Mesenchymal stem cell (in vitro differentiated cells and primary cell): ENCODE data around the gene WWOX.

Experiments used
- DNase-seq: peaks from one replicate; pipeline ENCODE4 v3.0.0-alpha.2; 2013
- H2AFZ ChIP-seq: one replicate; pipeline ENCODE4 v1.6.1; 2013; ENCODE audit warnings: low read depth, mild to moderate bottlenecking, control low read depth, inconsistent platforms, low read length, moderate library complexity
- H2AK5ac ChIP-seq: 2 replicates; pipeline ENCODE4 v1.6.1; 2013; ENCODE audit warnings: low read length, moderate library complexity, mild to moderate bottlenecking, inconsistent platforms; ENCODE audit not compliant: severe bottlenecking
- H2BK120ac ChIP-seq: one replicate; pipeline ENCODE4 v1.6.1; 2013; ENCODE audit warnings: low read depth, mild to moderate bottlenecking, inconsistent platforms, low read length, moderate library complexity
- H2BK12ac ChIP-seq, 2 experiments: one replicate each; pipeline ENCODE4 v1.6.1; 2013; ENCODE audit warnings: inconsistent platforms in 2 of 2, low read length in 2 of 2, mild to moderate bottlenecking in 2 of 2, moderate library complexity in 2 of 2, control low read depth in 1 of 2
- H2BK15ac ChIP-seq: one replicate; pipeline ENCODE4 v1.6.1; 2013; ENCODE audit warnings: mild to moderate bottlenecking, low read depth, inconsistent platforms; ENCODE audit not compliant: poor library complexity, severe bottlenecking
- H2BK5ac ChIP-seq: 2 replicates; pipeline ENCODE4 v1.6.1; 2013; ENCODE audit warnings: low read depth, mild to moderate bottlenecking, low read length, control low read depth, inconsistent platforms; ENCODE audit not compliant: poor library complexity, severe bottlenecking
- H3K14ac ChIP-seq, 2 experiments: one replicate each; pipeline ENCODE4 v1.6.1; 2013; ENCODE audit warnings: inconsistent platforms in 2 of 2, low read length in 2 of 2, control low read depth in 1 of 2, mild to moderate bottlenecking in 1 of 2, moderate library complexity in 1 of 2
- H3K18ac ChIP-seq, 2 experiments: one replicate each; pipeline ENCODE4 v1.6.1; 2013; ENCODE audit warnings: inconsistent platforms in 2 of 2, low read length in 2 of 2, control low read depth in 1 of 2, low read depth in 1 of 2, mild to moderate bottlenecking in 1 of 2
- H3K23ac ChIP-seq, 2 experiments: one replicate each; pipeline ENCODE4 v1.6.1; 2013; ENCODE audit warnings: inconsistent platforms in 2 of 2, low read length in 2 of 2, mild to moderate bottlenecking in 2 of 2, moderate library complexity in 2 of 2, control low read depth in 1 of 2
- H3K27ac ChIP-seq: 2 replicates; pipeline ENCODE4 v1.5.1; 2013; ENCODE audit warnings: mild to moderate bottlenecking, moderate library complexity, low read length, control low read depth, inconsistent platforms; ENCODE audit not compliant: poor library complexity, severe bottlenecking
- H3K27me3 ChIP-seq, 2 experiments: 2 replicates each; pipeline versions ENCODE4 v1.6.1 to v1.7.0; 2013; ENCODE audit warnings: low read length in 2 of 2, mild to moderate bottlenecking in 2 of 2, moderate library complexity in 2 of 2, control low read depth in 1 of 2, inconsistent platforms in 1 of 2; ENCODE audit not compliant: control insufficient read depth in 1 of 2, insufficient read depth in 1 of 2
- H3K36me3 ChIP-seq, 2 experiments: 2 replicates each; pipeline versions ENCODE4 v1.6.1 to v1.7.0; 2013; ENCODE audit warnings: low read length in 2 of 2, control low read depth in 1 of 2, inconsistent platforms in 1 of 2, low read depth in 1 of 2, mild to moderate bottlenecking in 1 of 2; ENCODE audit not compliant: insufficient read depth in 2 of 2, control insufficient read depth in 1 of 2
- H3K4ac ChIP-seq, 2 experiments: one replicate each; pipeline ENCODE4 v1.6.1; 2013; ENCODE audit warnings: inconsistent platforms in 2 of 2, low read length in 2 of 2, mild to moderate bottlenecking in 2 of 2, moderate library complexity in 2 of 2, control low read depth in 1 of 2, low read depth in 1 of 2
- H3K4me1 ChIP-seq: 2 replicates; pipeline ENCODE4 v1.6.1; 2013; ENCODE audit warnings: low read depth, low read length, control low read depth; ENCODE audit not compliant: control insufficient read depth, insufficient read depth
- H3K4me2 ChIP-seq: 2 replicates; pipeline ENCODE4 v1.6.1; 2013; ENCODE audit warnings: low read length, mild to moderate bottlenecking, inconsistent platforms; ENCODE audit not compliant: poor library complexity, severe bottlenecking
- H3K4me3 ChIP-seq, 2 experiments: 2 replicates each; pipeline versions ENCODE4 v1.5.1 to v1.7.0; 2013; ENCODE audit warnings: low read length in 2 of 2, mild to moderate bottlenecking in 2 of 2, control low read depth in 1 of 2, low read depth in 1 of 2; ENCODE audit not compliant: insufficient read depth in 1 of 2
- H3K79me1 ChIP-seq: replicated peaks from 2 replicates; pipeline ENCODE4 v1.6.1; 2013; ENCODE audit warnings: mild to moderate bottlenecking, control low read depth, low read length, inconsistent platforms; ENCODE audit not compliant: poor library complexity, severe bottlenecking
- H3K9ac ChIP-seq: 2 replicates; pipeline ENCODE4 v1.7.0; 2013; ENCODE audit warnings: mild to moderate bottlenecking, low read length, moderate library complexity
- H3K9me3 ChIP-seq: 2 replicates; pipeline ENCODE4 v1.7.0; 2013; ENCODE audit warnings: mild to moderate bottlenecking, low read length; ENCODE audit not compliant: control insufficient read depth
- H4K8ac ChIP-seq: one replicate; pipeline ENCODE4 v1.6.1; 2013; ENCODE audit warnings: inconsistent platforms, mild to moderate bottlenecking, low read length, moderate library complexity
- H4K91ac ChIP-seq: one replicate; pipeline ENCODE4 v1.6.1; 2013; ENCODE audit warnings: mild to moderate bottlenecking, low read length, inconsistent platforms
- WGBS: methylation state at CpG from one replicate; pipeline ENCODE4 v1.1.7; 2013; ENCODE audit warnings: mixed read lengths; 5-methylcytosine and 5-hydroxymethylcytosine counted together

Gene WWOX

DNA sequence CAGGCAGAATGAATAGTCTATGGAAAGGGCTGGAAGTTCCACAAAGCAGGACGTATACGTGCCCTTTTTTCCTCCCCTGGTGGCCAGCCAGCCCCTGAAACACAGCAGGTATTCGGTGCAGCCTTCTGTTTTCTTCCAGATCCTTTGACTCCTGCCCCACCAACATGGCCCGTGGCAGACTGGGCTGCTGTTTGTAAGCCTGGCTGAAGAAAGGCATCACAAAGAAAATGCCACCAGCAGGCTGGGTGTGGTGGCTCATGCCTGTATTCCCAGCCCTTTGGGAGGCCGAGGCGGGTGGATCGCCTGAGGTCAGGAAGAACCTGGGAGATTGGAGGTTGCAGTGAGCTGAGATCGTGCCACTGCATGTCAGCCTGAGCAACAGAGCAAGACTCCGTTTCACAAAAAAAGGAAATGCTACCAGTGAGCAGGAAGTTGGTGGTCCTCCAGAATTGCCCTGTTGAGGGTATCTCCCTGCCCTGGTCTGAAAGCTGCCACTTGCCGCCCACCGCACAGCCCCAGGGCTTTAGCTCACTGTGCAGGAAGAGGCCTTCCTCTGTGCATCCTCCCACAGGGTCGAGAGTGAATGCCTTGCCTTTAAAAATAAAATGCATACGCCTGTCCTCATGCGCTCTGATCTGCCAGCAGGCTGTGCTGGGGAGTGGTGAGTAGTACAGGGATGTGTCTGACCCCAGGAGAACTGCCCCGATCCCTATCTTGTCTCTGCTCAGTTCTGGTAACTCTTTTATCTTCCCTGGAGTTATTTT is 913.4 kb downstream of the WWOX start:
- H3K36me3 ChIP-seq, result no peaks in the 10 kb centered on the region
- no peak overlapping the region for H2BK120ac ChIP-seq
- H4K91ac ChIP-seq, result no peak overlapping the region
- peak overlapping the region in 1 of 2 experiments; percentile 35 for H3K4me3 ChIP-seq
- H2BK12ac ChIP-seq, result no peak overlapping the region
- H3K14ac ChIP-seq, result no peak overlapping the region
- WGBS, result 92% methylated on average over 15 of the region's 15 CpGs
- no peaks in the 10 kb centered on the region for H3K79me1 ChIP-seq
- no peak overlapping the region for H3K27ac ChIP-seq
- no peak overlapping the region for H2AK5ac ChIP-seq
- no peak overlapping the region for H3K18ac ChIP-seq
- no peak overlapping the region for H3K23ac ChIP-seq
- H3K9me3 ChIP-seq, result no peaks in the 10 kb centered on the region
- no peaks in the 10 kb centered on the region for H3K4me1 ChIP-seq
- no peak overlapping the region for H2BK15ac ChIP-seq
- H3K9ac ChIP-seq, result no peak overlapping the region
- H3K4ac ChIP-seq, result no peak overlapping the region
- no peak overlapping the region for H4K8ac ChIP-seq
- DNase-seq, result no peak
- no peaks in the 10 kb centered on the region for H3K27me3 ChIP-seq
- no peak overlapping the region for H2AFZ ChIP-seq
- H3K4me2 ChIP-seq, result no peak overlapping the region
- H2BK5ac ChIP-seq, result no peak overlapping the region

- Histone ChIP-seq H4K8ac (no peak overlapping the region), H3K4me2 (no peak overlapping the region), H3K4me3 (peak overlapping the region in 1 of 2 experiments; percentile 35), H3K9ac (peak overlapping the region; percentile 7), H2AFZ (no peak overlapping the region), H3K27ac (no peak overlapping the region), H3K4me1 (no peaks in the 10 kb centered on the region), H3K9me3 (no peaks in the 10 kb centered on the region), H2BK120ac (no peak overlapping the region), H2BK12ac (no peak overlapping the region), H3K14ac (no peak overlapping the region), H3K27me3 (no peaks in the 10 kb centered on the region), H2BK5ac (no peak overlapping the region), H4K91ac (no peak overlapping the region), H3K79me1 (no peaks in the 10 kb centered on the region), H2AK5ac (no peak overlapping the region), H2BK15ac (no peak overlapping the region), H3K23ac (no peak overlapping the region), H3K4ac (no peak overlapping the region), H3K18ac (no peak overlapping the region), H3K36me3 (no peaks in the 10 kb centered on the region)
- DNase-seq, result peak; percentile 29
- WGBS, result 45% methylated on average over 17 of the region's 17 CpGs
Observed at GRCh38 chr16:79013930-79014660, 914.6 kb downstream of the WWOX start.

DNA sequence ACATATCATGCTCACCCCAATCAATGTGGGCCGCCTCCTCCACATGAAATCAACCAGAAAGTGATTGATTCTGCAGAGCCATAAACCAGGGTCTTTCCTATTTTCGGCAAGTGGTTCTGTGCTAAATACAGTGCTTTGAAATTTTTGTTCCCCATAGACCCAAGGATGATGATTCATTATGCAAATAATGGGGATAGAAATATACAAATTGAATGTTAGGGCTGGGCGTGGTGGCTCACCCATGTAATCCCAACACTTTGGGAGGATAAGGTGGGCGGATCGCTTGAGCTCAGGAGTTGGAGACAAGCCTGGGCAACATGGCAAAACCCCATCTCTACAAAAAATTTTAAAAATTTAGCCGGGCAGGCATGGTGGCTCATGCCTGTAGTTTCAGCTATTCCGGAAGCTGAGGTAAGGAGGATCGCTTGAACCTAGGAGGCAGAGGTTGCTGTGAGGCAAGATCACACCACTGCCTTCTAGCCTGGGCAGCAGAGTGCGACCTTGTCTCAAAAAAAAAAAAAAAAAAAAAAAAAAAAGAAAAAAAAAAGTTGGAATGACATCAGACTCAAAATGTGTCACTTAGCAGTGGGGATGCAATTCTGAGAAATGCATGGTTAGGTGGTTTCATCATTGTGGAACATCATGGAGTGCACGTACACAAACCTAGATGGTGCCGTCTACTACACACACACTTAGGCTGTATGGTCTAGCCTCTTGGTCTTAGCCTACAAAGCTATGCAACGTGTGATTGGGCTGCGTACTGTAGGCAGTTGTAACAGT is 919.4 kb downstream of the WWOX start:
- no peak overlapping the region for H4K91ac ChIP-seq
- H2BK120ac ChIP-seq, result no peak overlapping the region
- DNase-seq, result no peak
- H2BK5ac ChIP-seq, result no peak overlapping the region
- no peak overlapping the region for H2AFZ ChIP-seq
- 97% methylated on average over 7 of the region's 13 CpGs for WGBS
- no peaks in the 10 kb centered on the region for H3K4me1 ChIP-seq
- no peaks in the 10 kb centered on the region for H3K79me1 ChIP-seq
- no peak overlapping the region for H3K23ac ChIP-seq
- no peak overlapping the region for H3K9ac ChIP-seq
- no peak overlapping the region for H3K4me3 ChIP-seq
- H3K27ac ChIP-seq, result no peak overlapping the region
- H3K4ac ChIP-seq, result no peak overlapping the region
- no peaks in the 10 kb centered on the region for H3K36me3 ChIP-seq
- H3K18ac ChIP-seq, result no peak overlapping the region
- no peak overlapping the region for H3K14ac ChIP-seq
- H3K27me3 ChIP-seq, result no peaks in the 10 kb centered on the region
- H3K9me3 ChIP-seq, result no peaks in the 10 kb centered on the region
- H2AK5ac ChIP-seq, result no peak overlapping the region
- no peak overlapping the region for H2BK15ac ChIP-seq
- H2BK12ac ChIP-seq, result no peak overlapping the region
- H4K8ac ChIP-seq, result no peak overlapping the region
- no peak overlapping the region for H3K4me2 ChIP-seq

DNA sequence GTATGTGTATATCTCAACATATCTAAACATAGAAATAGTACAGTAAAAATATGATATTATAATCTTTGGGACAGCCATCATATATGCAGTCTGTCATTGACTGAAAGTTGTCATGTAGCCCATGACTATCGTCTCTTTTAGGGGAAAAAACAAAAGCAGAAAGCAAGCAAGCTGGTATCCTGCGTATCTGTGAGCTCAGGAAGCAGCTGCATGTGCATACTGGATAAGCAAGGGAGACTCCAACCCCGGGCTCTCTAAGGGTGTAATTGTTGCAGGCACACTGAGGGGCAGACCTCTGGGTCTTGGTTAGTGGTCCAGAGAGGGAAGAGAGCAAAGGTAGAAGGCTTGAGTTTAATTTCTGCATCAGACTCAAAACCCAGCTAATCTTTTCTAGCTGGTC is 920.0 kb downstream of the WWOX start:
- H3K4me3 ChIP-seq, result no peak overlapping the region
- no peak overlapping the region for H3K27ac ChIP-seq
- H2BK5ac ChIP-seq, result no peak overlapping the region
- H4K8ac ChIP-seq, result no peak overlapping the region
- H3K23ac ChIP-seq, result no peak overlapping the region
- H3K27me3 ChIP-seq, result no peaks in the 10 kb centered on the region
- no peak overlapping the region for H4K91ac ChIP-seq
- WGBS, result 55% methylated on average over 3 of the region's 3 CpGs
- no peak overlapping the region for H3K14ac ChIP-seq
- no peak overlapping the region for H3K4ac ChIP-seq
- H2BK12ac ChIP-seq, result no peak overlapping the region
- H2BK120ac ChIP-seq, result no peak overlapping the region
- no peak overlapping the region for H2AFZ ChIP-seq
- no peak for DNase-seq
- no peaks in the 10 kb centered on the region for H3K79me1 ChIP-seq
- H3K4me2 ChIP-seq, result no peak overlapping the region
- H3K36me3 ChIP-seq, result no peaks in the 10 kb centered on the region
- no peak overlapping the region for H2BK15ac ChIP-seq
- no peak overlapping the region for H3K18ac ChIP-seq
- H3K9me3 ChIP-seq, result no peaks in the 10 kb centered on the region
- H3K9ac ChIP-seq, result no peak overlapping the region
- H3K4me1 ChIP-seq, result no peaks in the 10 kb centered on the region
- H2AK5ac ChIP-seq, result no peak overlapping the region
